Measurements from ENCODE around the gene SIM1. TPM values are rescaled to one million over a fixed set of nuclear protein-coding genes. Genes with fewer than 3 reads are reported as not detected.

SIM1 gene, protein sequence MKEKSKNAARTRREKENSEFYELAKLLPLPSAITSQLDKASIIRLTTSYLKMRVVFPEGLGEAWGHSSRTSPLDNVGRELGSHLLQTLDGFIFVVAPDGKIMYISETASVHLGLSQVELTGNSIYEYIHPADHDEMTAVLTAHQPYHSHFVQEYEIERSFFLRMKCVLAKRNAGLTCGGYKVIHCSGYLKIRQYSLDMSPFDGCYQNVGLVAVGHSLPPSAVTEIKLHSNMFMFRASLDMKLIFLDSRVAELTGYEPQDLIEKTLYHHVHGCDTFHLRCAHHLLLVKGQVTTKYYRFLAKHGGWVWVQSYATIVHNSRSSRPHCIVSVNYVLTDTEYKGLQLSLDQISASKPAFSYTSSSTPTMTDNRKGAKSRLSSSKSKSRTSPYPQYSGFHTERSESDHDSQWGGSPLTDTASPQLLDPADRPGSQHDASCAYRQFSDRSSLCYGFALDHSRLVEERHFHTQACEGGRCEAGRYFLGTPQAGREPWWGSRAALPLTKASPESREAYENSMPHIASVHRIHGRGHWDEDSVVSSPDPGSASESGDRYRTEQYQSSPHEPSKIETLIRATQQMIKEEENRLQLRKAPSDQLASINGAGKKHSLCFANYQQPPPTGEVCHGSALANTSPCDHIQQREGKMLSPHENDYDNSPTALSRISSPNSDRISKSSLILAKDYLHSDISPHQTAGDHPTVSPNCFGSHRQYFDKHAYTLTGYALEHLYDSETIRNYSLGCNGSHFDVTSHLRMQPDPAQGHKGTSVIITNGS
- total RNA-seq (2021; ENCODE audit: unreplicated experiment) (not detected), Bru-seq, nascent RNA (percentile 3 among the genes with signal in this experiment), BruChase-seq, experiment 1, labeled RNA remaining after a 2-hour chase (not detected), BruChase-seq, experiment 2, labeled RNA remaining after a 6-hour chase (not detected)
- not detected for polyA plus RNA-seq (2012; ENCODE audit: insufficient read length)
- long read RNA-seq: 0 reads

DNA sequence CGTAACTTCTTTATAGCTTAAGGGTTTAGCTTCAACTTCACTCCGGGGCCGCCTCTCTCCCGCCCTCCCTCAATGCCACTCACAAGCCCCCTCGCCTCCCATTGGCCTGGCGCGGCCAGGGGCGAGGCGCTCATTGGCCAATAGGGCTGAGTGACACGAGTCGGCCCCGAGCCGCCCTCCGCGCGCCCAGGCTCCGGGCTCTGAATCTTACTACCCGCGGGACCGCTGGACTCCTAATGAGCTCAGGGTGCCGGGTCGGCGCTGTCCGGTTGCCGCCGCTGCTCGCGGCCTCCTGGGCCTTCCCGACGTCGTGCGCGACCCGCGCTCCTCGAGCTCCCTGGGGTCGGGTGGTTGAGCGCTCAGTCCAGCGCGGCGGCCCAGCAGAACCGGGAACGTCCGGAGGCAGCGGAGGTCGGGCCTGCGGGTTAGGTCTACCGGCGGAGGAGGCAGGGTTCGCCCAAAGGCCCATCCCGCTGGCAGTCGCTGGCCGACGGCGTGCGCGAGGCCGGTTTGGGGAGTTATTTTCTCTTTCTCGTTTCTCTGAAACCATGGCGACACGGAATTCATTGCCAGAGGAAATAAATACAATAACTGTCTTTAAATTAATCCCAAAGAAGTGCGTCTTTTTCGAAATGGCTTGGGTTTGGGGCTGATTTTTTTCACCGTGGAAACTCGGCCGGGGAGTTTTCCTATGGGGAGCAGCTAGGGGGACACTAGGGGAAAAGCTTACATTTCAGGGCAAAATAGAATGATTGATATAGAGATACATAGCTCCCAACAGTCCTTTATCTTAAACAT, at the start of gene SIM1:
Gene SIM1 (minus strand): TSS at position 19 of the 798 bp plus-strand sequence. CDS start 1,453 bp downstream, outside the sequence.
- in situ Hi-C loops (cut with HindIII; ENCODE audit: low pct_unique_long_range_greater_than_20kb, low sequenced_read_pairs): no loop called here
- H3K4me3 ChIP-seq (ENCODE audit: low read depth in 2 of 2, low read length in 2 of 2): no peak within 1 kb of the TSS

More for the DNA sequence above, at the start of gene SIM1:
- no peak for ATAC-seq
- Histone ChIP-seq H3K4me1 (ENCODE audit: control insufficient read depth, insufficient read depth, low read length) (peaks cover 6% of the 10 kb centered on the region), H3K9me3 (ENCODE audit: control insufficient read depth, insufficient read depth, low read depth, low read length) (no peaks in the 10 kb centered on the region), H3K27me3 (ENCODE audit: control insufficient read depth, insufficient read depth, low read length) (peaks cover 7% of the 10 kb centered on the region; the same call in 1 of the 2 replicates), H3K27ac (ENCODE audit: low read length) (no peak within 1 kb of the TSS), H3K36me3 (ENCODE audit: control insufficient read depth, insufficient read depth, low read length) (no peaks in the 10 kb centered on the region)
- BruUV-seq (replicated peaks): no TSS peak
- ChIA-PET CTCF (no interaction called here), POLR2A (no interaction called here)
- intact Hi-C loops (cut with micrococcal nuclease; ENCODE audit: unreplicated experiment): no loop called here
- DNase-seq (ENCODE audit: low read depth, low spot score): no peak
- TF ChIP-seq, protein P1, sequence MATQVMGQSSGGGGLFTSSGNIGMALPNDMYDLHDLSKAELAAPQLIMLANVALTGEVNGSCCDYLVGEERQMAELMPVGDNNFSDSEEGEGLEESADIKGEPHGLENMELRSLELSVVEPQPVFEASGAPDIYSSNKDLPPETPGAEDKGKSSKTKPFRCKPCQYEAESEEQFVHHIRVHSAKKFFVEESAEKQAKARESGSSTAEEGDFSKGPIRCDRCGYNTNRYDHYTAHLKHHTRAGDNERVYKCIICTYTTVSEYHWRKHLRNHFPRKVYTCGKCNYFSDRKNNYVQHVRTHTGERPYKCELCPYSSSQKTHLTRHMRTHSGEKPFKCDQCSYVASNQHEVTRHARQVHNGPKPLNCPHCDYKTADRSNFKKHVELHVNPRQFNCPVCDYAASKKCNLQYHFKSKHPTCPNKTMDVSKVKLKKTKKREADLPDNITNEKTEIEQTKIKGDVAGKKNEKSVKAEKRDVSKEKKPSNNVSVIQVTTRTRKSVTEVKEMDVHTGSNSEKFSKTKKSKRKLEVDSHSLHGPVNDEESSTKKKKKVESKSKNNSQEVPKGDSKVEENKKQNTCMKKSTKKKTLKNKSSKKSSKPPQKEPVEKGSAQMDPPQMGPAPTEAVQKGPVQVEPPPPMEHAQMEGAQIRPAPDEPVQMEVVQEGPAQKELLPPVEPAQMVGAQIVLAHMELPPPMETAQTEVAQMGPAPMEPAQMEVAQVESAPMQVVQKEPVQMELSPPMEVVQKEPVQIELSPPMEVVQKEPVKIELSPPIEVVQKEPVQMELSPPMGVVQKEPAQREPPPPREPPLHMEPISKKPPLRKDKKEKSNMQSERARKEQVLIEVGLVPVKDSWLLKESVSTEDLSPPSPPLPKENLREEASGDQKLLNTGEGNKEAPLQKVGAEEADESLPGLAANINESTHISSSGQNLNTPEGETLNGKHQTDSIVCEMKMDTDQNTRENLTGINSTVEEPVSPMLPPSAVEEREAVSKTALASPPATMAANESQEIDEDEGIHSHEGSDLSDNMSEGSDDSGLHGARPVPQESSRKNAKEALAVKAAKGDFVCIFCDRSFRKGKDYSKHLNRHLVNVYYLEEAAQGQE (IDR thresholded peaks at IDR 0.05; ENCODE audit: insufficient read depth in 1 of 2, low read depth in 2 of 2, low read length in 1 of 2): no peak
- TF ChIP-seq, protein P2, sequence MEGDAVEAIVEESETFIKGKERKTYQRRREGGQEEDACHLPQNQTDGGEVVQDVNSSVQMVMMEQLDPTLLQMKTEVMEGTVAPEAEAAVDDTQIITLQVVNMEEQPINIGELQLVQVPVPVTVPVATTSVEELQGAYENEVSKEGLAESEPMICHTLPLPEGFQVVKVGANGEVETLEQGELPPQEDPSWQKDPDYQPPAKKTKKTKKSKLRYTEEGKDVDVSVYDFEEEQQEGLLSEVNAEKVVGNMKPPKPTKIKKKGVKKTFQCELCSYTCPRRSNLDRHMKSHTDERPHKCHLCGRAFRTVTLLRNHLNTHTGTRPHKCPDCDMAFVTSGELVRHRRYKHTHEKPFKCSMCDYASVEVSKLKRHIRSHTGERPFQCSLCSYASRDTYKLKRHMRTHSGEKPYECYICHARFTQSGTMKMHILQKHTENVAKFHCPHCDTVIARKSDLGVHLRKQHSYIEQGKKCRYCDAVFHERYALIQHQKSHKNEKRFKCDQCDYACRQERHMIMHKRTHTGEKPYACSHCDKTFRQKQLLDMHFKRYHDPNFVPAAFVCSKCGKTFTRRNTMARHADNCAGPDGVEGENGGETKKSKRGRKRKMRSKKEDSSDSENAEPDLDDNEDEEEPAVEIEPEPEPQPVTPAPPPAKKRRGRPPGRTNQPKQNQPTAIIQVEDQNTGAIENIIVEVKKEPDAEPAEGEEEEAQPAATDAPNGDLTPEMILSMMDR (IDR thresholded peaks at IDR 0.05): no peak
- TF ChIP-seq SIN3A (IDR thresholded peaks at IDR 0.05; ENCODE audit: borderline replicate concordance, insufficient read depth, low read depth, low read length) (no peak), TCF7L2 (IDR thresholded peaks at IDR 0.05; ENCODE audit: low read depth, low read length) (no peak), POLR2AphosphoS5 (IDR thresholded peaks at IDR 0.05; ENCODE audit: low read depth, low read length) (no peak)

Data from Panc1 (cell line).